Neural progenitor cell (in vitro differentiated cells): ENCODE measurements around the gene TAF10. TPM values are rescaled to one million over a fixed set of nuclear protein-coding genes. Genes with fewer than 3 reads are reported as not detected.

ENCODE experiments used
- DNase-seq: peaks from one replicate; pipeline ENCODE4 v3.0.0-alpha.2; 2016; ENCODE audit warnings: low spot score
- H2AFZ ChIP-seq: fragments of 200-600 bp; sonication (generic); replicated peaks from 2 replicates; pipeline ENCODE4 v1.6.1; 2016; ENCODE audit warnings: antibody characterized with exemption
- H3F3A ChIP-seq: fragments of 200-600 bp; sonication (generic); 2 replicates; pipeline ENCODE4 v1.6.1; 2016; ENCODE audit warnings: antibody characterized with exemption, low read depth
- H3K27ac ChIP-seq: fragments of 200-600 bp; sonication (generic); 2 replicates; pipeline ENCODE4 v1.5.1; 2016; ENCODE audit warnings: mild to moderate bottlenecking
- H3K27me3 ChIP-seq: fragments of 200-600 bp; sonication (generic); 2 replicates; pipeline ENCODE4 v1.6.1; 2016; ENCODE audit warnings: mild to moderate bottlenecking, moderate library complexity
- H3K36me3 ChIP-seq: fragments of 200-600 bp; sonication (generic); 2 replicates; pipeline ENCODE4 v1.5.1; 2016
- H3K4me1 ChIP-seq: fragments of 200-600 bp; sonication (generic); 2 replicates; pipeline ENCODE4 v1.6.1; 2016; ENCODE audit warnings: mixed run types
- H3K4me2 ChIP-seq: fragments of 200-600 bp; sonication (generic); 2 replicates; pipeline ENCODE4 v1.6.1; 2016
- H3K4me3 ChIP-seq: fragments of 200-600 bp; sonication (generic); 2 replicates; pipeline ENCODE4 v1.5.1; 2016
- H3K79me2 ChIP-seq: fragments of 200-600 bp; sonication (generic); 2 replicates; pipeline ENCODE4 v1.6.1; 2016; ENCODE audit warnings: low read depth
- H3K9ac ChIP-seq: fragments of 200-600 bp; sonication (generic); 2 replicates; pipeline ENCODE4 v1.6.1; 2016
- H3K9me3 ChIP-seq: fragments of 200-600 bp; sonication (generic); 2 replicates; pipeline ENCODE4 v1.5.1; 2016; ENCODE audit warnings: low read depth
- H4K20me1 ChIP-seq: fragments of 200-600 bp; sonication (generic); 2 replicates; pipeline ENCODE4 v1.6.1; 2016; ENCODE audit warnings: low read depth
- H3K27ac Mint-ChIP-seq: 3 replicates; pipeline ENCODE4 v1.8.0; 2021; ENCODE audit warnings: mixed read lengths
- H3K27me3 Mint-ChIP-seq: 2 replicates; pipeline ENCODE4 v1.8.0; 2022; ENCODE audit warnings: low read depth, mild to moderate bottlenecking, inconsistent platforms, moderate library complexity, mixed read lengths; ENCODE audit not compliant: insufficient read depth
- H3K36me3 Mint-ChIP-seq: 3 replicates; pipeline ENCODE4 v1.8.0; 2021; ENCODE audit warnings: mixed read lengths
- H3K4me1 Mint-ChIP-seq: 3 replicates; pipeline ENCODE4 v1.8.0; 2021; ENCODE audit warnings: mixed read lengths
- H3K4me3 Mint-ChIP-seq: 3 replicates; pipeline ENCODE4 v1.8.0; 2021; ENCODE audit warnings: mild to moderate bottlenecking, moderate library complexity, mixed read lengths
- H3K9me3 Mint-ChIP-seq: 3 replicates; pipeline ENCODE4 v1.8.0; 2020; ENCODE audit warnings: mixed read lengths
- EZH2 ChIP-seq: fragments of 200-600 bp; sonication (generic); IDR thresholded peaks from 2 replicates; pipeline ENCODE4 v1.6.1; 2017; ENCODE audit warnings: antibody characterized with exemption, mild to moderate bottlenecking, moderate library complexity
- EZH2phosphoT487 ChIP-seq: fragments of 200-600 bp; sonication (generic); IDR thresholded peaks from 2 replicates; pipeline ENCODE4 v1.6.1; 2017; ENCODE audit warnings: antibody characterized with exemption
- total RNA-seq: library from RNA; depleted of rRNA; stranded (reverse); fragments of >200 nt; gene quantifications from 2 replicates; pipeline ENCODE4 v1.2.3, GENCODE V29; 2015; ENCODE audit warnings: low replicate concordance
- TF ChIP-seq, protein P1 (sequence below): fragments of 200-600 bp; sonication (generic); IDR thresholded peaks from 2 replicates; pipeline ENCODE4 v1.5.1; 2017; ENCODE audit warnings: antibody characterized with exemption, mild to moderate bottlenecking

Gene TAF10
- total RNA-seq, 1 donor from 2014 or later = 34.1 TPM

DNA sequence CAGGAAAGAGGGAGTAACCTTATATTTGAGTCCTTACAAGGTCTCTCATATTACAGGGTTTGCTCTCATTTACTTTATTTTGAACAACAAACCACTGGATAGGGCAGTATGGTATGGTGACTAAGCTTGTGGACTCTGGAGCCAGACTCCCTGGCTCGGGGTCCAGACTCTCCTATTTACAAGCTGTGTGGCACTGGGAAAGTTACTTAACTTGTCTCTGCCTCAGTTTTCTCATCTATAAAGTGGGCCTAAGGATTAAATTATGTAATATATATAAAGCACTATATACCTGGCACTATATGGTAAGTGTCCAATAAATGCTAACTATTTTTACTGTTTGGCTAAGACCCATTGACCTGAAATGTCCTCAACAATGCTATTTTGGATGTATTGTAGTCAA, 45.3 kb upstream of the TAF10 start:
- no peak overlapping the region for H3K4me2 ChIP-seq
- H3K9ac ChIP-seq = no peak overlapping the region
- H3K27ac Mint-ChIP-seq = no peak overlapping the region
- H3K27me3 Mint-ChIP-seq = peaks cover 5% of the 10 kb centered on the region
- TF ChIP-seq EZH2 (no peak), EZH2phosphoT487 (no peak)
- TF ChIP-seq, protein P1, sequence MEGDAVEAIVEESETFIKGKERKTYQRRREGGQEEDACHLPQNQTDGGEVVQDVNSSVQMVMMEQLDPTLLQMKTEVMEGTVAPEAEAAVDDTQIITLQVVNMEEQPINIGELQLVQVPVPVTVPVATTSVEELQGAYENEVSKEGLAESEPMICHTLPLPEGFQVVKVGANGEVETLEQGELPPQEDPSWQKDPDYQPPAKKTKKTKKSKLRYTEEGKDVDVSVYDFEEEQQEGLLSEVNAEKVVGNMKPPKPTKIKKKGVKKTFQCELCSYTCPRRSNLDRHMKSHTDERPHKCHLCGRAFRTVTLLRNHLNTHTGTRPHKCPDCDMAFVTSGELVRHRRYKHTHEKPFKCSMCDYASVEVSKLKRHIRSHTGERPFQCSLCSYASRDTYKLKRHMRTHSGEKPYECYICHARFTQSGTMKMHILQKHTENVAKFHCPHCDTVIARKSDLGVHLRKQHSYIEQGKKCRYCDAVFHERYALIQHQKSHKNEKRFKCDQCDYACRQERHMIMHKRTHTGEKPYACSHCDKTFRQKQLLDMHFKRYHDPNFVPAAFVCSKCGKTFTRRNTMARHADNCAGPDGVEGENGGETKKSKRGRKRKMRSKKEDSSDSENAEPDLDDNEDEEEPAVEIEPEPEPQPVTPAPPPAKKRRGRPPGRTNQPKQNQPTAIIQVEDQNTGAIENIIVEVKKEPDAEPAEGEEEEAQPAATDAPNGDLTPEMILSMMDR = no peak
- H3K36me3 ChIP-seq = no peaks in the 10 kb centered on the region
- peaks cover 3% of the 10 kb centered on the region for H3K4me1 ChIP-seq
- H3K9me3 Mint-ChIP-seq = no peaks in the 10 kb centered on the region
- peaks cover 11% of the 10 kb centered on the region for H3K4me1 Mint-ChIP-seq
- H3K4me3 ChIP-seq = no peak overlapping the region
- no peaks in the 10 kb centered on the region for H3K79me2 ChIP-seq
- H3K36me3 Mint-ChIP-seq = no peaks in the 10 kb centered on the region
- H4K20me1 ChIP-seq = no peaks in the 10 kb centered on the region
- H2AFZ ChIP-seq = no peak overlapping the region
- H3K27ac ChIP-seq = no peak overlapping the region
- peak overlapping the region; percentile 87 for H3K4me3 Mint-ChIP-seq
- DNase-seq = no peak
- no peaks in the 10 kb centered on the region for H3K9me3 ChIP-seq
- H3K27me3 ChIP-seq = peaks cover 61% of the 10 kb centered on the region
- H3F3A ChIP-seq = peaks cover 7% of the 10 kb centered on the region

DNA sequence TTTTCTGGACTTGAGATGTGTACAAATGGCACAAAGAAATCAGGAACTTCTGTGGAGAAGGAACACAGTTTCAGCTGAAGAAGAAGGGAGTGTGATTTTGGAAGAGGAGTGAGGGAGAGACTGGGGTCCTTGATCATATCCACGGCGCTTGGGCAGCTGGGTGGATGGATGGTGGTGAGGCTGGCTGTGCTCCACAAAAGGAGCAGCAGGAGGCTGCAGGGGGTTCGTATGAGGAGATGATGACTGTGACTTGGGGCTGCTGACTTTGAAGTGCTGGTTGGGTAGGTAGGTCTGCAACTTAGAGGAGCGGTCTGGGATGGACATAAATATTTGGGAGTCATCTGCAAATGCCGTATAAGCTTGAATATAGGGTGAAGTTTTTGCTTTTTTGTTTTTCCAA, 44.9 kb upstream of the TAF10 start:
- Histone ChIP-seq H2AFZ (no peak overlapping the region), H3K9ac (no peak overlapping the region), H3K9me3 (no peaks in the 10 kb centered on the region), H4K20me1 (no peaks in the 10 kb centered on the region), H3K4me1 (peaks cover 3% of the 10 kb centered on the region), H3K4me2 (peak overlapping the region; percentile 90), H3K4me3 (peak overlapping the region; percentile 64), H3F3A (peaks cover 7% of the 10 kb centered on the region), H3K79me2 (no peaks in the 10 kb centered on the region), H3K27ac (no peak overlapping the region), H3K36me3 (no peaks in the 10 kb centered on the region), H3K27me3 (peaks cover 66% of the 10 kb centered on the region)
- Mint-ChIP-seq H3K4me3 (peak overlapping the region; percentile 87), H3K27me3 (peaks cover 5% of the 10 kb centered on the region), H3K4me1 (peaks cover 11% of the 10 kb centered on the region), H3K36me3 (no peaks in the 10 kb centered on the region), H3K27ac (peak overlapping the region; percentile 55), H3K9me3 (no peaks in the 10 kb centered on the region)
- TF ChIP-seq, protein P1 = no peak
- TF ChIP-seq EZH2 (no peak), EZH2phosphoT487 (no peak)
- DNase-seq = no peak

DNA sequence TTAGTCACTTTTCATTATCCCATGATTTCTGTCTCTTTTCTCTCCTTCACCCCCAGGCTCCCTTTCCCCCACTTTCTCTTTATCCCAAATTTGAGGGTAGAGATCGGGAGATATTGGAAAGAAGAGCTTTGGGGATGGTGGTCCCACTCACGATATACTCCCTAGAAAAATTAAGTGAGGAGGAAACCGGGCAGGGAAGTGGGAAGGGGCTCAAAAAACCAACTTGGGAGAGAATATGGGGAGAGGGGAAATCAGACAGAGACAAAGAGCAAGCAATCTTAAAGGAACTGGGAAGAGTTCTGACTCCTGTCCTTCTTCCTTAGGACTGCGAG, 44.5 kb upstream of the TAF10 start:
- Histone ChIP-seq H3K79me2 (no peaks in the 10 kb centered on the region), H3K9me3 (no peaks in the 10 kb centered on the region), H2AFZ (peak overlapping the region; percentile 97), H3K27ac (no peak overlapping the region), H3F3A (peaks cover 7% of the 10 kb centered on the region), H4K20me1 (no peaks in the 10 kb centered on the region), H3K27me3 (peaks cover 69% of the 10 kb centered on the region), H3K4me1 (peaks cover 3% of the 10 kb centered on the region), H3K9ac (no peak overlapping the region), H3K4me3 (peak overlapping the region; percentile 64), H3K4me2 (peak overlapping the region; percentile 90), H3K36me3 (no peaks in the 10 kb centered on the region)
- DNase-seq = no peak
- peaks cover 11% of the 10 kb centered on the region for H3K4me1 Mint-ChIP-seq
- peaks cover 5% of the 10 kb centered on the region for H3K27me3 Mint-ChIP-seq
- TF ChIP-seq EZH2phosphoT487 (no peak), EZH2 (peak; percentile 54)
- TF ChIP-seq, protein P1 = no peak
- peak overlapping the region; percentile 55 for H3K27ac Mint-ChIP-seq
- no peaks in the 10 kb centered on the region for H3K36me3 Mint-ChIP-seq
- H3K4me3 Mint-ChIP-seq = peak overlapping the region; percentile 87
- no peaks in the 10 kb centered on the region for H3K9me3 Mint-ChIP-seq
